Neural cell (in vitro differentiated cells): ENCODE measurements around the gene ELF1.

ENCODE experiments used
- MXI1 ChIP-seq: fragments of 450-650 bp; conservative IDR thresholded peaks from 2 replicates; pipeline ENCODE4 v1.6.1; 2014; ENCODE audit warnings: antibody characterized with exemption, mild to moderate bottlenecking; ENCODE audit not compliant: poor library complexity, severe bottlenecking
- TF ChIP-seq, protein P1 (sequence below): fragments of 450-650 bp; IDR thresholded peaks from 2 replicates; pipeline ENCODE4 v1.5.1; 2014; ENCODE audit warnings: antibody characterized with exemption, mild to moderate bottlenecking, moderate library complexity; ENCODE audit not compliant: poor library complexity, severe bottlenecking

DNA sequence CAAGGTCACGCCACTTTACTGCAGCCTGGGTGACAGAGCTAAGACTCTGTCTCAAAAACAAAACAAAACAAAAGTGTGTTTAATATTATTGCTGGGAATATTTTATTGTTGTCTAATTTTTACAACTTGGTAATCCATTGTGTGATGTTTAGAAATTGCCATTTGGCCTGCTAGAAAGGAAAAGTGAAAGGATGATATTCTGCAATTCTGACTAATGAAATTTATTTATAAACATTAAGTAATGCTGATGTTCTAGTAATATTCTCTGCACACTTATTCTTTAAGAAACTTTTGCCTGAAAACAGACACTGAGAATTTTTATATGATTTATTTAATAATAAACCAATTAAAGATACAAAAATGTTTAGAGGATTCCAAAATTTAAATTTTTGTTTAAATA, 87.4 kb downstream of the ELF1 start:
- TF ChIP-seq MXI1, result no peak
- TF ChIP-seq, protein P1, sequence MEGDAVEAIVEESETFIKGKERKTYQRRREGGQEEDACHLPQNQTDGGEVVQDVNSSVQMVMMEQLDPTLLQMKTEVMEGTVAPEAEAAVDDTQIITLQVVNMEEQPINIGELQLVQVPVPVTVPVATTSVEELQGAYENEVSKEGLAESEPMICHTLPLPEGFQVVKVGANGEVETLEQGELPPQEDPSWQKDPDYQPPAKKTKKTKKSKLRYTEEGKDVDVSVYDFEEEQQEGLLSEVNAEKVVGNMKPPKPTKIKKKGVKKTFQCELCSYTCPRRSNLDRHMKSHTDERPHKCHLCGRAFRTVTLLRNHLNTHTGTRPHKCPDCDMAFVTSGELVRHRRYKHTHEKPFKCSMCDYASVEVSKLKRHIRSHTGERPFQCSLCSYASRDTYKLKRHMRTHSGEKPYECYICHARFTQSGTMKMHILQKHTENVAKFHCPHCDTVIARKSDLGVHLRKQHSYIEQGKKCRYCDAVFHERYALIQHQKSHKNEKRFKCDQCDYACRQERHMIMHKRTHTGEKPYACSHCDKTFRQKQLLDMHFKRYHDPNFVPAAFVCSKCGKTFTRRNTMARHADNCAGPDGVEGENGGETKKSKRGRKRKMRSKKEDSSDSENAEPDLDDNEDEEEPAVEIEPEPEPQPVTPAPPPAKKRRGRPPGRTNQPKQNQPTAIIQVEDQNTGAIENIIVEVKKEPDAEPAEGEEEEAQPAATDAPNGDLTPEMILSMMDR, result no peak
